ENCODE measurements around the gene MAEL. TPM values are rescaled to one million over a fixed set of nuclear protein-coding genes. Genes with fewer than 3 reads are reported as not detected.

Gene MAEL
- total RNA-seq, result 0.13 TPM in 1 of 2 replicates, not detected in the other
- long read RNA-seq, result 0 reads

DNA sequence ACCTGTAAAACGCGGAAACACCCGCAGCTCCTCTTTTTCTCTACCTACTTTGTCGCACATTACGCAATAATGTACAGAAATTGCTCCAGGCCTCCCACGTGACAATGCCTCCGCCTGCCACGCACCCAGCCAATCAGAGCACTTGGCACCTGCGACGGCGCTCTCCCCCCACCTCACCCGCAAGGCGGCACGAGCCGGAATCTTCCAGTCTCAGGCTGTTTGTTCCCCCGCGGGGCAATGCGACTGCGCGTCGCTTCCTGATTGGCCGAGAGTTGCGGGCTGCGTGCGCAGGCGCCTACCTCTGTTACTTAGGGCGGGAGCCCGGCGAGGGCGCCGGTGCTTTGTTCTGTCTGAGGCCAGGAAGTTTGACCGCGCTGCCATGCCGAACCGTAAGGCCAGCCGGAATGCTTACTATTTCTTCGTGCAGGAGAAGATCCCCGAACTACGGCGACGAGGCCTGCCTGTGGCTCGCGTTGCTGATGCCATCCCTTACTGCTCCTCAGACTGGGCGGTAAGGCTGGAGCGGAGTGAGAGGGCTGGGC, at the start of gene MAEL:
Gene MAEL (plus strand): TSS at position 307 of the 542 bp plus-strand sequence. CDS start 73 bp downstream, at position 380.
- Mint-ChIP-seq H3K9me3 (ENCODE audit: low read depth) (peaks cover 3% of the 10 kb centered on the region), H3K4me1 (ENCODE audit: low read depth) (no peaks in the 10 kb centered on the region), H3K27me3 (peaks cover 25% of the 10 kb centered on the region), H3K36me3 (ENCODE audit: insufficient read depth) (no peaks in the 10 kb centered on the region), H3K4me3 (ENCODE audit: low read depth) (no peak within 1 kb of the TSS), H3K27ac (no peak within 1 kb of the TSS)
- DNase-seq (ENCODE audit: low spot score, unreplicated experiment), result no peak
- TF ChIP-seq, protein P1, sequence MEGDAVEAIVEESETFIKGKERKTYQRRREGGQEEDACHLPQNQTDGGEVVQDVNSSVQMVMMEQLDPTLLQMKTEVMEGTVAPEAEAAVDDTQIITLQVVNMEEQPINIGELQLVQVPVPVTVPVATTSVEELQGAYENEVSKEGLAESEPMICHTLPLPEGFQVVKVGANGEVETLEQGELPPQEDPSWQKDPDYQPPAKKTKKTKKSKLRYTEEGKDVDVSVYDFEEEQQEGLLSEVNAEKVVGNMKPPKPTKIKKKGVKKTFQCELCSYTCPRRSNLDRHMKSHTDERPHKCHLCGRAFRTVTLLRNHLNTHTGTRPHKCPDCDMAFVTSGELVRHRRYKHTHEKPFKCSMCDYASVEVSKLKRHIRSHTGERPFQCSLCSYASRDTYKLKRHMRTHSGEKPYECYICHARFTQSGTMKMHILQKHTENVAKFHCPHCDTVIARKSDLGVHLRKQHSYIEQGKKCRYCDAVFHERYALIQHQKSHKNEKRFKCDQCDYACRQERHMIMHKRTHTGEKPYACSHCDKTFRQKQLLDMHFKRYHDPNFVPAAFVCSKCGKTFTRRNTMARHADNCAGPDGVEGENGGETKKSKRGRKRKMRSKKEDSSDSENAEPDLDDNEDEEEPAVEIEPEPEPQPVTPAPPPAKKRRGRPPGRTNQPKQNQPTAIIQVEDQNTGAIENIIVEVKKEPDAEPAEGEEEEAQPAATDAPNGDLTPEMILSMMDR (IDR thresholded peaks at IDR 0.05; ENCODE audit: unreplicated experiment), result no peak

DNA sequence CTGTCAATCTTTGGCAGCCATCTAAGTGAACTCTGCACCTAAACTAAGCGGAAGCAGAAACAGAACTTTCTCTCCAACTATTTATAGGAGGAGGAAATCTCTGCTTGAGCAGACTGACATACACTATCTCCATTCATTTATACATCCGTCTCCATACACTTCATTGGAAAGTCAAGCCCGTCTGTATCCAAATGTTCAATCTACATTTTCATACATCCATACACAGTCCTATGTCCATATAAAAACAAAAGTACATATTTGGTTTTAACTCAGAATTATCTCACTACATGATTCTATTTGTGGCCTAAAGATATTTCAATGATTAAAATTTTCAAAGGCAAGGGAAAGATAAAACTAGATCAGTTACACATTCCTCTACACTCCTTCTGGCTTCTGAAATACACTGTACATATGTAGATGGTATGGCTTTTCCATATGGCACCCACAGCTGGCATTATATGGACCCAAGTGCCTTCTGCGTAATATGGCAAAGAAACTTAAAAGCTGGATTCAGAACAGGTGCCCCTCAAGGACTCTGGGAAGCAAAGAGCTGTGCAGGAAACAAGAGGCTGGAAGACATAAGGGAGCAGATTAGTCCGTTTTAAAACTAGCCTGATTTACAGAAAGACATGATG, 49.2 kb upstream of the MAEL start:
- H3K4me3 Mint-ChIP-seq (ENCODE audit: low read depth), result no peak overlapping the region
- no peaks in the 10 kb centered on the region for H3K4me1 Mint-ChIP-seq (ENCODE audit: low read depth)
- TF ChIP-seq, protein P1 (IDR thresholded peaks at IDR 0.05; ENCODE audit: unreplicated experiment), result no peak
- no peak overlapping the region for H3K27ac Mint-ChIP-seq
- peaks cover 28% of the 10 kb centered on the region for H3K27me3 Mint-ChIP-seq
- no peak for DNase-seq (ENCODE audit: low spot score, unreplicated experiment)
- no peaks in the 10 kb centered on the region for H3K36me3 Mint-ChIP-seq (ENCODE audit: insufficient read depth)
- no peaks in the 10 kb centered on the region for H3K9me3 Mint-ChIP-seq (ENCODE audit: low read depth)

DNA sequence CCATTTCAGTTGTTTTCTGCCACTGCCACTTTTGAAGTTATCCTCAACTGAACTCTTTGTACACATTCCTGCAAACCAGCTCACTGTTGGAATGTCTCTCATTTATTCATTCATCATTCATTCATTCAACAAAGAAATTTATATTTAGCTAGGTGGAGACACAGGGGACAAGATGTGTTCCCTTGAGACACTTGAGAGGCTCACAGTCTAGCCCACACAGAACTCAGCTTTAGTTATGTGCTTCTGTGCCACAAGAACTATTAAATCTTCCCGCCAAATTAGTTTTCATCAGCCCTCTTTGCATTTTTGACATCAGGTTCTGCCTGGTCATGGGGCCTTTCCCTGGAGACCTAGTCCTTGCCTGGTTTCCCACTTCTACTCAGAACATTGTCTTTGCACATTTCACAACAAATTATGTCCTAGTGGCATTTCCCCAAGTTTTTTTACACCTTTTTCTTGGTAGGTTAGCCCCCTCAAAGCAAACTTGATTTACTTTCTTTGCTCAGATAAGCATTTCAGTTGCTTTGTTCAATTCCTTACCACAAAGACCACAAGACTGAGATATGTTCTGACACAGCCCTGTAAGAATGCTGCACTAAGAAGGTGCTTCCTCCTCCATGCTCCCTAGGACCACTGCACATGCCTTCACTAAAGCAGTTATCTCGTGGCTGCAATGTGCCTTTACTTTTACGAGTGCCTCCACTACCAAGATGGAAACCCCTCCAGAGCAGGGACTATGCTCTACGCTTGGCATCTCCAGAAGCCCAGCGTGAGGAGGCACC, 44.7 kb upstream of the MAEL start:
- no peaks in the 10 kb centered on the region for H3K9me3 Mint-ChIP-seq (ENCODE audit: low read depth)
- no peak overlapping the region for H3K27ac Mint-ChIP-seq
- TF ChIP-seq, protein P1 (IDR thresholded peaks at IDR 0.05; ENCODE audit: unreplicated experiment), result no peak
- no peak overlapping the region for H3K4me3 Mint-ChIP-seq (ENCODE audit: low read depth)
- peaks cover 53% of the 10 kb centered on the region for H3K27me3 Mint-ChIP-seq
- no peak for DNase-seq (ENCODE audit: low spot score, unreplicated experiment)
- H3K36me3 Mint-ChIP-seq (ENCODE audit: insufficient read depth), result no peaks in the 10 kb centered on the region
- H3K4me1 Mint-ChIP-seq (ENCODE audit: low read depth), result peaks cover 4% of the 10 kb centered on the region

DNA sequence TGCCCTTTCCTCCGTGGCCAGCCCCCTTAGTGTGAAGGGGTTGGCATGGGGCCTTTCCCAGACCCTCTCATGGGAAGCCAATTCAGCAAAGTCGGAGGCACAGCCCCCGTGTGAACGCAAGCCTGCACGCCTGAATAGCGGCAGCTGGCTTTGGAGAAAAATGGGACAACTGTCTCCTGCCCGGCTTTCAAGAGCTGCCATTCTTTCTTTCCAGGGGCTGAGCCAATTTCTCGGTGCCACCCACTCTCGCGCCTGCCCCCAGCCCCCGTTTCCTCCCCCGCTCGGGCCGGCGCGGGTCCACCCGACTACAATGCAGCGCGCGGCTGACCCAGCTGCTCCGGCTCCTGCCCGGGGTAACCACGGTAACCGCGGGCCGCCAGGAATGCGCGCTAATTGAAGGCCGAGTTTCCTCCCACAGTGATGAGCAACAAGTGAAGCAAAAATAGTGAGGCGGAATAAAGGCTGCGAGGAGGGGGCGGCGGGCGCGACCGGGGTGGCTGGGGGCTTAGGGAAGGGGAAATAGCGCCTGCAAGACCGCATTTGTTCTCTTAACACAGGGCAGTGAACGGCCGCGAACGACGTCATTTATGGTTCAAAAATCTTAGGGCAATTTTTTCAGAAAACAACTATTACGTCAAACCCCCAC, 41.6 kb upstream of the MAEL start:
- Mint-ChIP-seq H3K4me1 (ENCODE audit: low read depth) (peaks cover 4% of the 10 kb centered on the region), H3K4me3 (ENCODE audit: low read depth) (peak overlapping the region; percentile 51), H3K36me3 (ENCODE audit: insufficient read depth) (no peaks in the 10 kb centered on the region), H3K27ac (no peak overlapping the region), H3K9me3 (ENCODE audit: low read depth) (no peaks in the 10 kb centered on the region), H3K27me3 (peaks cover 63% of the 10 kb centered on the region)
- TF ChIP-seq, protein P1 (IDR thresholded peaks at IDR 0.05; ENCODE audit: unreplicated experiment), result no peak
- peak; percentile 39 for DNase-seq (ENCODE audit: low spot score, unreplicated experiment)

DNA sequence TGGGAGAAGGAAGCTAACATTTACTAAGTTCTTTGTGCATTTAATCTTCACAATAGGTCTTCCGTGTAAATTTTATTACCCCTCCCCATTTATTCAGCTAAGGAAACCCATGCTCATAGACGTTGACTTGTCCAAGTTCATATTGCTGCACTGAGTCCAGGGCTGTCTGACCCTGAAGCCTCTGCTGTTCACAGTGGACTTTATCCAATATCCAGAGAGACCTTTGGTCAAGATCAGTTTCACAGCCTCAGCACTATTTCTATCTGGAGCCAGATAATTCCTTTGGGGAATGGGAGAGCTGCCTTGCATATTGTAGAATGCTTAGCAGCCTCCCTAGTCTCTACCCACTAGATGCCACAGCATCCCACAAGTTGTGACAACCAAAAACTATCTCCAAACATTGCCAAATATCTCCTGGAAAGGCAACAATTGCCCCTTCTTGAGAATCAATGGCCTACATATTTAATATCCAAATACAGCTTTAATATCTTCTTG, 40.2 kb upstream of the MAEL start:
- H3K9me3 Mint-ChIP-seq (ENCODE audit: low read depth), result no peaks in the 10 kb centered on the region
- no peaks in the 10 kb centered on the region for H3K36me3 Mint-ChIP-seq (ENCODE audit: insufficient read depth)
- peaks cover 60% of the 10 kb centered on the region for H3K27me3 Mint-ChIP-seq
- H3K4me1 Mint-ChIP-seq (ENCODE audit: low read depth), result peaks cover 9% of the 10 kb centered on the region
- DNase-seq (ENCODE audit: low spot score, unreplicated experiment), result no peak
- TF ChIP-seq, protein P1 (IDR thresholded peaks at IDR 0.05; ENCODE audit: unreplicated experiment), result no peak
- no peak overlapping the region for H3K4me3 Mint-ChIP-seq (ENCODE audit: low read depth)
- no peak overlapping the region for H3K27ac Mint-ChIP-seq
